ENCODE measurements around the gene ABITRAM. TPM values are rescaled to one million over a fixed set of nuclear protein-coding genes. Genes with fewer than 3 reads are reported as not detected.

ABITRAM gene
- total RNA-seq, 1 donor from 2014 or later = 18.4 TPM

DNA sequence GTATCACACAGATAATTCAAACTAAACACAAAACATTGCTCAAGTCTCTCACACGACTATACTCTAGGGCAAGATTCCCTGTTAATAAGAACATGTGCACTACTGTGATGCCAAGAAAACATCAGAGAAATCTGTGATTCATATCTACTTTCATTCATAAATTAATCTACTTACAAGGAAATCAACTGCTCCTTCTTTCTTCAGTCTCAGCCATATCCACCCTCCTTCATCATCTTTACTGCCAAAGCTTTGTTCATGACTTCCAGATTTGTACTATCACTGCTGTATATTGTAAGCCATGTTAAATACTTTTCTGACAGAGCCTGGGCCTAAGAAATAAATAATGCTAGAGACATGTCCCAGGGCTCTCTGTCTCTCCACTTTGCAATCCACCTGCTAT, 44.0 kb downstream of the ABITRAM start:
- no peak overlapping the region for H3K4me3 ChIP-seq
- peaks cover 34% of the 10 kb centered on the region for H3K36me3 ChIP-seq
- H3K27me3 ChIP-seq (ENCODE audit: low read depth) = no peaks in the 10 kb centered on the region
- no peaks in the 10 kb centered on the region for H3K9me3 ChIP-seq (replicated peaks)
- H3K27ac ChIP-seq (replicated peaks) = no peak overlapping the region
- peaks cover 18% of the 10 kb centered on the region for H3K4me1 ChIP-seq
- DNase-seq = no peak
- intact Hi-C loops (cut with micrococcal nuclease) = no loop called here
- TF ChIP-seq, protein P1, sequence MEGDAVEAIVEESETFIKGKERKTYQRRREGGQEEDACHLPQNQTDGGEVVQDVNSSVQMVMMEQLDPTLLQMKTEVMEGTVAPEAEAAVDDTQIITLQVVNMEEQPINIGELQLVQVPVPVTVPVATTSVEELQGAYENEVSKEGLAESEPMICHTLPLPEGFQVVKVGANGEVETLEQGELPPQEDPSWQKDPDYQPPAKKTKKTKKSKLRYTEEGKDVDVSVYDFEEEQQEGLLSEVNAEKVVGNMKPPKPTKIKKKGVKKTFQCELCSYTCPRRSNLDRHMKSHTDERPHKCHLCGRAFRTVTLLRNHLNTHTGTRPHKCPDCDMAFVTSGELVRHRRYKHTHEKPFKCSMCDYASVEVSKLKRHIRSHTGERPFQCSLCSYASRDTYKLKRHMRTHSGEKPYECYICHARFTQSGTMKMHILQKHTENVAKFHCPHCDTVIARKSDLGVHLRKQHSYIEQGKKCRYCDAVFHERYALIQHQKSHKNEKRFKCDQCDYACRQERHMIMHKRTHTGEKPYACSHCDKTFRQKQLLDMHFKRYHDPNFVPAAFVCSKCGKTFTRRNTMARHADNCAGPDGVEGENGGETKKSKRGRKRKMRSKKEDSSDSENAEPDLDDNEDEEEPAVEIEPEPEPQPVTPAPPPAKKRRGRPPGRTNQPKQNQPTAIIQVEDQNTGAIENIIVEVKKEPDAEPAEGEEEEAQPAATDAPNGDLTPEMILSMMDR (IDR thresholded peaks at IDR 0.05; ENCODE audit: borderline replicate concordance) = no peak

DNA sequence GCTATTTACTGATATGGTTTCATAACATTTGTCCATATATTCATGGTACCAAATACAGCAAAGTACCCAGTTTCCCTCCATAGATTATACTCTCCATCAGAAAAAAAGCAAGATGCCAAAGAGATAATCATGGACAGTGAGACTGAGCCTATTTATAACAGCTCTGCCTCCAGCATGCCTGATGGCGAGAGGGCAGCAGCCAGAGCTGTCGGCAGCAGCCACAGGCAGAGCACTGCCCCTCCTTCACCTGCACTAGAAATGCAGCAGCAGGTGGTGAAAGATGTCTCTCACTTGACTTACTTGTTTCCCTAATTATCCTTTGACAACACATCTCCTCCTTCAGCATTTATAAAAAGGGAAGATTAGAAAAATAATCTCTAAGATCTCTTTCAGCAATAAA, 46.7 kb downstream of the ABITRAM start:
- peak overlapping the region; percentile 6 for H3K27ac ChIP-seq (replicated peaks)
- TF ChIP-seq, protein P1 (IDR thresholded peaks at IDR 0.05; ENCODE audit: borderline replicate concordance) = no peak
- no peak overlapping the region for H3K4me3 ChIP-seq
- H3K4me1 ChIP-seq = peaks cover 4% of the 10 kb centered on the region
- H3K9me3 ChIP-seq (replicated peaks) = no peaks in the 10 kb centered on the region
- H3K27me3 ChIP-seq (ENCODE audit: low read depth) = no peaks in the 10 kb centered on the region
- no peak for DNase-seq
- intact Hi-C loops (cut with micrococcal nuclease) = no loop called here
- peaks cover 42% of the 10 kb centered on the region for H3K36me3 ChIP-seq

DNA sequence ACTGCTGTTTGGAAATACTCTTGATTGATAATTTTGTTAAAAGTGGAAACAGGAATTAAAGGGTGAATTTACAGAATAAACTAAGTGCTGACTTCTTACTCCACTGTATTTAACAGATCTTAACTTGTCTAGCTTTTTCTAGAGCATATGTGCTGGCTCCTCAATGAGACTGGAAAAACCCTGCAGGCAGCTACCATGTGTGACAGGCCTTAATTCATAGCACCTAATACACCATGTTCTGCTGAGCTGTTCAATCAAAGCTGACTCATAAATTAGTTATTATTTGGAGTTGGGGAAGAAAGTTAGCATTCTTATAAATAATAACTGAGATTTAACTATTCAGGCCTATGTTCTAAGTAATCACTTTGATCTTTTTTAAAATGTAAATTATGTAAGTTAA, 49.7 kb downstream of the ABITRAM start:
- H3K36me3 ChIP-seq = peaks cover 32% of the 10 kb centered on the region
- no peaks in the 10 kb centered on the region for H3K9me3 ChIP-seq (replicated peaks)
- TF ChIP-seq, protein P1 (IDR thresholded peaks at IDR 0.05; ENCODE audit: borderline replicate concordance) = no peak
- H3K27ac ChIP-seq (replicated peaks) = no peak overlapping the region
- intact Hi-C loops (cut with micrococcal nuclease) = no loop called here
- no peak for DNase-seq
- H3K4me1 ChIP-seq = peaks cover 4% of the 10 kb centered on the region
- H3K27me3 ChIP-seq (ENCODE audit: low read depth) = no peaks in the 10 kb centered on the region
- H3K4me3 ChIP-seq = no peak overlapping the region

Other genes starting within 250 kb of the ABITRAM start
- gene ACTL7B, start 78.4 kb upstream of the ABITRAM start, total RNA-seq = not detected
- gene ACTL7A, start 72.1 kb upstream of the ABITRAM start, total RNA-seq = not detected
- 21.4 TPM for gene ELP1, start 276 bp upstream of the ABITRAM start, total RNA-seq
- 78.2 TPM for gene CTNNAL1, start 79.1 kb downstream of the ABITRAM start, total RNA-seq
- gene TMEM245, start 185.5 kb downstream of the ABITRAM start, total RNA-seq = 97.4 TPM
- gene FRRS1L, start 232.8 kb downstream of the ABITRAM start, total RNA-seq = 2.5 TPM